NCI-H1694 (cell line): Measurements from ENCODE around the gene C17orf114.

ENCODE experiments used
- DNase-seq: peaks from one replicate; lab custom pipeline; 2025; lab: John Stamatoyannopoulos, UW

The C17orf114 gene

GRCh38 chr17:4823373-4824089 lies 21.4 kb upstream of the C17orf114 start:
- no peak for DNase-seq

- DNase-seq = no peak
Observed at GRCh38 chr17:4822835-4823234, 20.7 kb upstream of the C17orf114 start.

- no peak for DNase-seq
Observed at GRCh38 chr17:4818276-4818675, 16.1 kb upstream of the C17orf114 start.

GRCh38 chr17:4816826-4817225 lies 14.7 kb upstream of the C17orf114 start:
- DNase-seq = no peak

DNA sequence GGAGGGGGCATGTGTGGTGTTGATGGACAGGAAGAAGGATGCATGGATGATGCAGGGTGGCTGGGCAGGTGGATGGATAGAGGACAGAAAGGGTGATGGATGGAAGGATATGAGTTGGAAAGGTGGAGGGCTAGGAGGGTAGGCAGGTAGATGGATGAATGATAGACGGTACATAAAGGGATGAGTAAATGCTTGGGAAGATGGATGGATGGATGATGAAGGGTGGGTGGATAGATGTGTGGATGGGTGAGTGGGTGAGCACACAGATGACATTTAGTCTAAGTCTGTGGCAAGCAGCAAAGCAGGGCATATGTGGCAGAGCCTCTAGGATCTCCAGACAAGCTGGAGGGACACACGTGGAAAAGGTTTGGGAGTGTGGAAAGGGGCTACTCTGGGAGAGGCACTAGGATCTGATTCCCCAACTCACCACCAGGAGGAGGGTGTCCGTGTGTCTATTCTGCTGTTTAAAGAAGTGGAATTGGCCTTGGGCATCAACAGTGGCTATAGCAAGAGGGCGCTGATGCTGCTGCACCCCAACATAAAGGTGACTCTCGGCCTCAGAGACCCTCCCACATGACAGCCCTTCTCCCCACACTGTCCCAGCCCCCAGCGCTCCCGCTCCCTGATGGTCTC lies 13.0 kb upstream of the C17orf114 start:
- DNase-seq = no peak

- no peak for DNase-seq
Observed at GRCh38 chr17:4812690-4813089, 10.6 kb upstream of the C17orf114 start.

GRCh38 chr17:4811471-4811870 lies 9.3 kb upstream of the C17orf114 start:
- DNase-seq = no peak

DNA sequence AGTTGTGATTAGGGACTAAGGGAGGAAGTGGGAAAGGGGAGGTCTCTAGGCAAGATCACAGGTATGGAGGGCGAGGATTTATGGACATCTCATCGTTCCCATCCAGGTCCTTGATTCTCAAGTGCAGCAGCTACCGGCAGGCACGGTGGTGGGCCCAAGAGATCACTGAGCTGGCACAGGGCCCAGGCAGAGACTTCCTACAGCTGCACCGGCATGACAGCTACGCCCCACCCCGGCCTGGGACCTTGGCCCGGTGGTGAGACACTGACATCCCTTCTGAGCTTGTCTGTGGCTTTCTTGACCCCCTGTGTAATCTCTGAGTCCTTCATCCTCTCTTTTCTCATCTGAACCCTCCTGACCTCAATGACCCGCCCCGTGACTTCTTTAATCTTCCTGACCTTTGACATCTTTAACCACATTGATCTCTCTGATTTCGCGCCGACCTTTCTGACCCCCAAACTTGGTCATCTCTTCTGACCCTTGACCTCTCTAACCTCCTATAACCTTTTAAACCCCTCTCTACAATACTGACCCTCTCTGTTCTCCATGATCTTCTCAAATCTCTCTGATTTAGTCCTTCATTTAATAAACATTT lies 8.7 kb upstream of the C17orf114 start:
- no peak for DNase-seq

- DNase-seq = peak; percentile 67
Observed at GRCh38 chr17:4808378-4808767, 6.2 kb upstream of the C17orf114 start.

DNA sequence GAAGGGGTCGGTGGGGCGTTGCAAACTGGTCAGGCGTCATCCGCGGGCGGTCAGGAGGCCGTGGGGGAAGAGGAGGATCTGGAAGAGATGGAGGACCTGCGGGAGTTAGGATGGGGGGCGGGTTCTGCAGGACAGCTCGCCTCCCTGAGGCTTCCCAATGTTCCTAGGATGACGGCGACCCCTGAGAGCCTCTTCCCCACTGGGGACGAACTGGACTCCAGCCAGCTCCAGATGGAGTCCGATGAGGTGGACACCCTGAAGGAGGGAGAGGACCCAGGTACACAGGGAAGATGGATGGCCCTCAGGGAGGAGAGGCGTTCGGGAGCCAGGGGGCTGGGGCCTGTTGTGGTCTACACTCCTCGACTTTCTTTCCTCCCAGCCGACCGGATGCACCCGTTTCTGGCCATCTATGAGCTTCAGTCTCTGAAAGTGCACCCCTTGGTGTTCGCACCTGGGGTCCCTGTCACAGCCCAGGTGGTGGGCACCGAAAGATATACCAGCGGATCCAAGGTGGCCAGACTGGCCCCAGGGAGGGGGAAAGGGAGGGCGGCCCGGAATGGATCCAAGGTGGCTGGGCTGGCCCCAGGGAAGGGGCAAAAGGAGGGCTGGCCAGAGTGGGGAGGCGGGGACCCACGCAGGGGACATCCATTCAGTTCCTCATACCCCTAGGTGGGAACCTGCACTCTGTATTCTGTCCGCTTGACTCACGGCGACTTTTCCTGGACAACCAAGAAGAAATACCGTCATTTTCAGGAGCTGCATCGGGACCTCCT lies 5.7 kb upstream of the C17orf114 start:
- DNase-seq = no peak

DNA sequence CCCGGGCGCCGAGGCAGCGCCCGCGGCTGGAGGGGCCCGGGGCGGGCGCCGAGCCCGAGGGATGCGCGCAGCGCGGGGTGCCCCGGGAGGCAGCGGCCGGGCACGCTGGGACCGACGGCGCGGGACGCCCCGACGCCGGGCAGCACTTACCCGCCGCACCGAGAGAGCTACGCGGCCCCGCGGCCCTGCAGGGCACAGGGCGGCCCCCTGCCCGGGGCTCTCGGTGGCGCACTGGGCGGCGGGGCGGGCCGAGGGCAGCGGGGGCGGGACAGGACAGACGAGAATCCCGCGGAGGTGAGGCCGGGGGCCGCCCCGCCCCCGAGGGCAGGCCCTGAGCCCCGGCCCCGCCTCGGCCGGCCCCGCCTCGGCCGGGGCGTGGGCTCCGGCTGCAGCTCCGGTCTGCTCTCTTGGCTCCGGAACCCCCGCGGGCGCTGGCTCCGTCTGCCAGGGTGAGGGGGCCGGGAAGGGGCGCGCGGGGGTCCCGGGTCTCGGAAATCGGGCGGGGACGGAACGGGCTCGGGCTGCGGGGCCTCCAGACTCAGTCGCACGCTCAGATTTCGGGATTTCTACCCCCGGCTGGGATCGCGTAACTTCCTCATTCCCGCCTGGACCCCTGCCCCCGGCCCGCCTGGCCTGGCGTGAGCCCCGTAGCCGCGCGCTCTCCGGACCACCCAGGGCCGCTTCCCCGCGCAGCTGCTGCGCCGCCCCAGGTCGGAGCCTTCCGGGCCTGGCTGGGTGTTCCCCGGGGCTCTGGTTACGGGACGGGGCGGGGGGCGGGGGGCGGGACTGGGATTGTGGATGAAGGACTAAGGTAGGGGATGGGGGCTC lies 4.9 kb upstream of the C17orf114 start, which contains the start of gene PLD2:
Gene PLD2, plus strand, starts transcription at position 376 of the 828 bp plus-strand sequence. CDS start 621 bp downstream, outside the sequence.
- peak; percentile 76 for DNase-seq

GRCh38 chr17:4806456-4806776 lies 4.3 kb upstream of the C17orf114 start:
- DNase-seq = no peak

DNA sequence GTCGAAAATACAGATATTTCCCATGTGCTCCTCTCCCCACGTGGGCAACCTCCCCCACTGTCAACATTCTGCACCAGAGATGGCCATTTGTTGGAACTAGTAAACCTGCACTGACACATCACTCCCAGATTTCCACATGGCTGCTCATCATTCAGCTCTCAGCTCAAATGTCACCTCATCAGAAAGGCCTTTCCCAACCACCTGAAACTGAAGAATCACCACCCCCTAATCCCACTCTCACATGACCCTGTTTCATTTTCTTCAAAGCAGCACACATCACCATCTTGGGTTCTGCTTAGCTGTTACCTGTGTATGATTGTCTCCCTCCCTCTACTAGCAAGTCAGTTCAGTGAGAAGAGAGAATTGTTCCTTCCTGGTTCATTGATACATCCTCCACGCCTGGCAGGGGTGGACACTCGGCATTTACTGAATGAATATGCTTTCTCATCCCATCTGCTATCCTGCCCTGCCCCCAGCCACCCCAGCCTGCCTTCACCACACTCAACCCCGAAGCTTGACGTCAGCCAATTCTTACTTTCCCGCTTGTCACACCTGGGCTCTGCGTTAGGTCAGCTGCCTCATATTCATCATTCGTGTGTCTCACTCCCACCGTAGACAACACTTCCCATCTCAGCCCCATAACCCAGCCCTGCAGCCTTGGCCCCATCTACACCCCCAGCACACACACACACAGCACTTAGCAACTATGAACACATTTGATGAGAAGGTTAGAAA lies 1.5 kb downstream of the C17orf114 start:
- DNase-seq = no peak

DNA sequence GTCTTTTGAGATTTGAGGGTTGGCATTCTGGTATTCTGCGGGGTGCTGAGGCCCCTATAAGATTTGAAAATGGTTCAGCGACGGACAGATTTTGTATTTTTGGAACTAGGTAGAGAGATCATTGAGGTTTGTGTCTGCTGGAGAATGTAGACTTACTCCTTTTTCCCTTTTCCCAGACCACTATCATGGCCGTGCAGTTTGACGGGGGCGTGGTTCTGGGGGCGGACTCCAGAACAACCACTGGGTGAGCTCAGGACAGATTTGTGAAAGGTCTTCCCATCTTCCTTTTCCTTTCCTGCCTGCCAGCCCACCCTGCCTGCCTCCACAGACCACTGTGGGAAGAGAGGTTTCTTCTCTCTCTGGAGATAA lies 5.6 kb downstream of the C17orf114 start:
- no peak for DNase-seq

DNA sequence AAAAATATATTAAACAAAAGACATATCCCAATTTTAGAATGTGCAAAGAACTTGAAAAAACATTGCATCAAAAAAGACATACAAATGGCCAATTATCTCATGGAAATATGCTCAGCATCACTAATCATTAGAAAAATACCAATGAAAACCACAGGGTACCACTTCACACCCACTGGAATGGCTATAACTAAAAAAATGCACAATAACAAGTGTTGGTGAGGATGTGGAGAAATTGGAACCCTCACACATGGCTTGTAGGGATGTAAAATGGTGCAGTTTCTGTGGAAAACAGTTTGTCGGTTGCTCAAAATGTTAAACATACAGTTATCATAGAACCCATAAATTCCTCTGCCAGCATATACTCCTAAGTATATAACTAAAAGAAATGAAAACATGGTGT lies 7.0 kb downstream of the C17orf114 start:
- no peak for DNase-seq

DNA sequence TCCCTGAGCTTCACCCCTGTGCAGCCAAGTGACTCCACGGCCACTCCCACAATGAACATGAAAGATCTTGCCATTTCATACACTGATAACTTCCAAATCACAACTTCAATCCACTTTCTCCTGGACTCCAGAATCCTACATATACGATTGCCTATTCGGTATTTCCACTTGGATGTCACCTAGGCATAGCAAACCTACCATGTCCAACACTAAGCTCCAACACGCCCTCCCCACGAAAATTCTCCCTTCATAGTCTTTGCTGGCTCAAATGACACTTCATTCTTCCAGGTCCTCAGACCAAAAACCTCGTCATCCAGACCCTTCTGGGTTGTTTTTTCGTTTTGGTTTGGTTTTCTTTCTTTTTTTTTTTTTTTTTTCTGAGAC lies 11.4 kb downstream of the C17orf114 start:
- no peak for DNase-seq

DNA sequence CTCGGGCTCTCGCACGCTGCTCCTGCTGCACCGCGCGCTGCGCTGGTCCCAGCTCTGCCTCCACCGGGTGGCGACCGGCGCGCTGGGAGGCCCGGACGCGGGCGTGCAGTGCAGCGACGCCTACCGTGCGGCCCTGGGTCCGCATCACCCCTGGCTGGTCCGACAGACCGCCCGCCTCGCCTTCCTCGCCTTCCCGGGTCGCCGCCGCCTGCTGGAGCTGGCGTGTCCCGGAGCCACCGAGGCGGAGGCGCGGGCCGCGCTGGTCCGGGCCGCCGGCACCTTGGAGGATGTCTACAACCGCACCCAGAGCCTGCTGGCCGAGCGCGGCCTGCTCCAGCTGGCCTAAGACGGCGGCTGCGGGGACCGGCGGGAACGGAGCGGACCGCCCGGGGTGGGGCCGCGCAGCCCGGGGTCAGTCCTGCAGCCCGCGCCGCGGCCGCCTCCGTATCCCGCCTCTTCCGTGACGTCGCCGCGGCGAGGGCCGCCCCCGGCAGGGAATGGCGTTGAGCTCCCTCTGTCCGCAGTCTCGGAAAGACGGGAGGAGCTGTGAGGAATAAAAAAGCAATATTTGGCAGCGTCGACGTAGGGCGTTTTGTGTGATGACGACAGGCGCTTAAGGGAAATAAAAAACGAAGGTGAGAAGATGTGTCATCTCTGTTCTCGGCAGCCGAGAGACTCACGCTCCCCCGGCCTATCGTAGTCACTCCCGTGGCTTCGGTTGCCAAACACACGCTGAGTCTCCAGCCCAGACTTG lies 12.0 kb downstream of the C17orf114 start:
- peak; percentile 57 for DNase-seq

DNA sequence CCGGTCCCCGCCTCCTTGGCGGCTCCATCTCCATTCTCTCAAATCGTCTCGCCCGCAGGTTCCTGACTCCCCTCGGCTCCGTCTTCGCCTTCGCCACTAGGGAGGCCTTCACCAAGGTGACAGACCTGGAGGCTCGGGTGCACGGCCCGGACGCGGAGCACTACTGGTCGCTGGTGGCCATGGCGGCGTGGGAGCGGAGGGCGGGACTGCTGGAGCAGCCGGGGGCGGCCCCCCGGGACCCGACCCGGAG lies 12.5 kb downstream of the C17orf114 start:
- DNase-seq = peak; percentile 57

DNA sequence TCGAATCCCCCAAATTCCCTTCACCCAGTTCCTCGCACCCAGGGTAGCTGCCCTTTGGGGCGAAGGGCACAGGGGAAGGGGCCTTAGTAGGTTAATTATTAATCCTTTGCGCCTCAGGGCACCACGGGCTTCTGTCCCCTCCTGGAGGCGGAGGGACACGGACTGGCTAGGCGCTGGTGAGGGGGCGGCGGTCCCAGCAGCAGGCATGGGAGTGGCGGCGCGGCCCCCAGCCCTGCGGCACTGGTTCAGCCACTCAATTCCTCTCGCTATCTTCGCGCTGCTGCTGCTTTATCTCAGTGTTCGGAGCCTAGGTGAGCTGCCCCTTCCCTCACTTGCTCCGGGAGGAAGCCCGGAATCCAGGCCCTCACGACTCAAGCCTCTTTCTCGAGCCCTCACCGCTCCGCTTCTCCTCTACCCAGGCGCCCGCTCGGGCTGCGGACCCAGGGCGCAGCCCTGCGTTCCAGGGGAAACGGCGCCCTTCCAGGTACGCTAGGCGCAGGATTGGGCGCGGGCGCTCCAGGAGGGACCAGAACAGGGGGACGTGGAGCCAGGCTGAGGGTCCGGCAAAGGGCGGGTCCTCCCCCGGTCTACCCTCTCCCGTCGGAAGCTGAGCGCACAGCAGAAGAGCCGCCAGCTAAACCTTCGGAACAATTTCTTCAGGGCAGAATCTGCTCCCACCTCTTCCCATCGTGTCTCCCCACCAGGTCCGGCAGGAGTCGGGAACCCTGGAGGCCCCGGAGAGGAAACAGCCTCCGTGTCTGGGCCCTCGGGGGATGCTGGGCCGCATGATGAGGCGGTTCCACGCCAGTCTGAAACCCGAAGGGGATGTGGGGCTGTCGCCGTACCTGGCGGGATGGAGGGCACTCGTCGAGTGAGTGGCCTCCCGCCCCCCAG lies 13.1 kb downstream of the C17orf114 start, which contains the start of gene GLTPD2:
Gene GLTPD2, plus strand, starts transcription at position 158 of the 894 bp plus-strand sequence. Its CDS starts 48 bp downstream, at position 206.
- DNase-seq = no peak
